GM12878 (cell line): Measurements from ENCODE around the gene SMARCC1. TPM values are rescaled to one million over a fixed set of nuclear protein-coding genes. Genes with fewer than 3 reads are reported as not detected.
A peak's percentile ranks its signal among the peaks of the same experiment; 100 is the strongest.

ENCODE experiments used
- ATAC-seq: fragments of 200-7000 bp; cut with Tn5 transposase; 3 replicates; pipeline ENCODE4 v1.9.1; 2020; ENCODE audit warnings: mild to moderate bottlenecking, moderate library complexity
- BruUV-seq: library from RNA; stranded (reverse); fragments of 400-500 nt; replicated peaks from 2 replicates; lab custom pipeline; 2021; lab: Mats Ljungman, UMichigan
- CTCF ChIA-PET: fragments of 300-600 bp; sonication (Branson Sonifier 250); formaldehyde crosslinking; extraction: SDS; loops from one replicate; lab custom pipeline; 2021; ENCODE audit warnings: inconsistent platforms; lab: Yijun Ruan, JAX
- POLR2A ChIA-PET: fragments of 350-600 bp; formaldehyde crosslinking; extraction: SDS; loops from one replicate; lab custom pipeline; 2021; ENCODE audit warnings: inconsistent platforms; lab: Charles Lee
- RAD21 ChIA-PET: fragments of 300-600 bp; sonication (Branson Sonifier 250); formaldehyde crosslinking; loops from one replicate; lab custom pipeline; 2023; ENCODE audit warnings: antibody characterized with exemption; ENCODE audit not compliant: unreplicated experiment; lab: Charles Lee
- SMC1A ChIA-PET: fragments of 300-600 bp; sonication (Branson Sonifier 250); formaldehyde crosslinking; loops from one replicate; lab custom pipeline; 2023; ENCODE audit not compliant: unreplicated experiment, uncharacterized antibody; lab: Charles Lee
- DNase-seq: peaks from one replicate; pipeline ENCODE4 v3.0.0-alpha.2; 2011; ENCODE audit warnings: low read depth, low spot score
- FAIRE-seq: peaks from 3 replicates; lab custom pipeline; 2011; peaks lifted over from hg19 to GRCh38; lab: Jason Lieb, UNC
- H2AFZ ChIP-seq: 2 replicates; pipeline ENCODE4 v1.6.0; 2011; ENCODE audit warnings: low read depth, low read length, control low read depth; ENCODE audit not compliant: control insufficient read depth
- H3K27ac ChIP-seq: 2 replicates; pipeline ENCODE4 v1.5.1; 2011; ENCODE audit warnings: control low read depth; ENCODE audit not compliant: control insufficient read depth, insufficient read depth
- H3K27me3 ChIP-seq, 2 experiments: replicated peaks in 1 of 2; 2 replicates each; pipeline versions ENCODE4 v1.6.0 to v1.6.1; 2011; ENCODE audit warnings: low read length in 1 of 2; ENCODE audit not compliant: control insufficient read depth in 2 of 2, insufficient read depth in 2 of 2
- H3K36me3 ChIP-seq, 2 experiments: 2 replicates each; pipeline ENCODE4 v1.5.1; 2011; ENCODE audit warnings: low read length in 1 of 2; ENCODE audit not compliant: control insufficient read depth in 2 of 2, insufficient read depth in 2 of 2
- H3K4me1 ChIP-seq: 2 replicates; pipeline ENCODE4 v1.6.1; 2011; ENCODE audit warnings: mild to moderate bottlenecking, low read length, moderate library complexity, mixed read lengths; ENCODE audit not compliant: control insufficient read depth, insufficient read depth
- H3K4me2 ChIP-seq: 2 replicates; pipeline ENCODE4 v1.6.0; 2011; ENCODE audit warnings: control low read depth; ENCODE audit not compliant: control insufficient read depth, insufficient read depth
- H3K4me3 ChIP-seq: fragments of 200-600 bp; sonication (generic); 2 replicates; pipeline ENCODE4 v1.5.1; 2016
- H3K79me2 ChIP-seq: 2 replicates; pipeline ENCODE4 v1.6.0; 2011; ENCODE audit warnings: low read length; ENCODE audit not compliant: control insufficient read depth, insufficient read depth
- H3K9ac ChIP-seq: 2 replicates; pipeline ENCODE4 v1.8.0; 2011; ENCODE audit warnings: low read length, control low read depth, mixed read lengths; ENCODE audit not compliant: control insufficient read depth, insufficient read depth
- H3K9me3 ChIP-seq: replicated peaks from 3 replicates; pipeline ENCODE4 v1.5.1; 2011; ENCODE audit warnings: mild to moderate bottlenecking, low read length; ENCODE audit not compliant: control insufficient read depth, insufficient read depth
- H4K20me1 ChIP-seq: 2 replicates; pipeline ENCODE4 v1.6.0; 2011; ENCODE audit not compliant: control insufficient read depth, insufficient read depth
- CHD1 ChIP-seq: IDR thresholded peaks from 2 replicates; pipeline ENCODE4 v1.6.1; 2012; ENCODE audit warnings: low read depth, low read length, improper control_type of control experiment
- CREM ChIP-seq: IDR thresholded peaks from 2 replicates; pipeline ENCODE4 v1.6.1; 2014; ENCODE audit warnings: antibody characterized with exemption, low read depth
- DPF2 ChIP-seq: fragments of 450-650 bp; IDR thresholded peaks from 2 replicates; pipeline ENCODE4 v1.6.1; 2017; ENCODE audit warnings: mild to moderate bottlenecking
- HDAC6 ChIP-seq: fragments of 200-600 bp; sonication (generic); IDR thresholded peaks from one replicate; pipeline ENCODE4 v1.8.0; 2017; ENCODE audit warnings: antibody characterized with exemption; ENCODE audit not compliant: unreplicated experiment
- HDGF ChIP-seq: fragments of 450-650 bp; IDR thresholded peaks from 2 replicates; pipeline ENCODE4 v1.6.1; 2016; ENCODE audit warnings: antibody characterized with exemption
- NBN ChIP-seq: fragments of 450-650 bp; IDR thresholded peaks from 2 replicates; pipeline ENCODE4 v1.6.1; 2016
- NFYA ChIP-seq: IDR thresholded peaks from 2 replicates; pipeline ENCODE4 v1.6.1; 2011; ENCODE audit warnings: low read depth, mild to moderate bottlenecking, low read length, improper control_type of control experiment, borderline replicate concordance
- NFYB ChIP-seq: IDR thresholded peaks from 2 replicates; pipeline ENCODE4 v1.6.1; 2011; ENCODE audit warnings: low read depth, mild to moderate bottlenecking, low read length, improper control_type of control experiment, moderate library complexity; ENCODE audit not compliant: insufficient read depth
- PAX8 ChIP-seq: fragments of 450-650 bp; IDR thresholded peaks from 2 replicates; pipeline ENCODE4 v1.6.1; 2017; ENCODE audit warnings: mild to moderate bottlenecking, moderate library complexity
- POLR2AphosphoS5 ChIP-seq: IDR thresholded peaks from 2 replicates; pipeline ENCODE4 v1.6.1; 2011; ENCODE audit warnings: mild to moderate bottlenecking, low read length, inconsistent platforms
- RAD21 ChIP-seq: IDR thresholded peaks from 2 replicates; pipeline ENCODE4 v1.6.1; 2011; ENCODE audit warnings: mild to moderate bottlenecking, low read depth, low read length, moderate library complexity; ENCODE audit not compliant: insufficient read depth
- RELA ChIP-seq: fragments of 450-650 bp; IDR thresholded peaks from 2 replicates; pipeline ENCODE4 v1.8.0; 2014; ENCODE audit warnings: borderline replicate concordance; ENCODE audit not compliant: partially characterized antibody
- SMC3 ChIP-seq: IDR thresholded peaks from 2 replicates; pipeline ENCODE4 v1.6.1; 2011; ENCODE audit warnings: low read length, improper control_type of control experiment, borderline replicate concordance
- STAT3 ChIP-seq: IDR thresholded peaks from 2 replicates; pipeline ENCODE4 v1.6.1; 2011; ENCODE audit warnings: low read depth, low read length, improper control_type of control experiment
- ZNF207 ChIP-seq: fragments of 450-650 bp; IDR thresholded peaks from 2 replicates; pipeline ENCODE4 v1.6.1; 2014; ENCODE audit warnings: antibody characterized with exemption, mild to moderate bottlenecking, borderline replicate concordance
- ZNF24 ChIP-seq: fragments of 450-650 bp; IDR thresholded peaks from 2 replicates; pipeline ENCODE4 v1.6.1; 2017; ENCODE audit warnings: antibody characterized with exemption, mild to moderate bottlenecking
- WGBS: methylation state at CpG from one replicate; pipeline ENCODE4 v1.1.6; 2016; ENCODE audit warnings: low lambda C conversion rate; ENCODE audit not compliant: insufficient replicate concordance, insufficient coverage; ENCODE audit errors: missing lambda C conversion rate; 5-methylcytosine and 5-hydroxymethylcytosine counted together
- in situ Hi-C: fragments of 300-500 bp; cut with MboI; formaldehyde crosslinking; loops from 9 replicates; pipeline ENCODE4 v1.14.3; 2018; ENCODE audit warnings: mixed read lengths
- intact Hi-C: fragments of 100-400 bp; cut with micrococcal nuclease; formaldehyde crosslinking; loops from one replicate; pipeline ENCODE4 v1.14.2; 2022; ENCODE audit not compliant: unreplicated experiment
- polyA plus RNA-seq, 11 experiments: library from polyadenylated mRNA; depleted of rRNA in 4 of 11; unstranded in 6 of 11; stranded (reverse) in 5 of 11; fragments of >200 nt; fragmentation: Nextera tagmentation in 4 of 11; fragmentation: Illumina TruSeq in 1 of 11; extraction: Ambion mirVana in 4 of 11; extraction: Trizol in 1 of 11; gene quantifications; 1 replicate in 1 of 11; 2 replicates in 10 of 11; pipeline versions ENCODE4 v1.2.1 to v1.2.3, GENCODE V29; 2011 to 2016; ENCODE audit warnings: inconsistent platforms in 2 of 11, missing spikeins in 2 of 11, low read depth in 1 of 11
- total RNA-seq, 4 experiments: library from RNA; depleted of rRNA in 3 of 4; stranded (reverse); fragments of >200 nt in 3 of 4; fragmentation: Illumina TruSeq in 1 of 4; extraction: Trizol in 1 of 4; gene quantifications; 2 replicates each; pipeline versions ENCODE4 v1.2.1 to v1.2.3, GENCODE V29; 2013 to 2021
- TF ChIP-seq, protein P1 (sequence below): fragments of 450-650 bp; IDR thresholded peaks from 2 replicates; pipeline ENCODE4 v1.6.1; 2017; ENCODE audit warnings: mild to moderate bottlenecking, low read depth, inconsistent platforms; ENCODE audit not compliant: poor library complexity, severe bottlenecking
- TF ChIP-seq, protein P2 (sequence below): fragments of 450-650 bp; IDR thresholded peaks from 2 replicates; pipeline ENCODE4 v1.6.1; 2016; ENCODE audit warnings: mild to moderate bottlenecking, moderate library complexity, borderline replicate concordance

SMARCC1 gene
- total and polyA plus RNA-seq, 10 of the 15 experiments (the other 5 are each of a cell fraction or from before 2014, with no cell fraction given), result 26.6 to 147 (median 57.1) TPM

DNA sequence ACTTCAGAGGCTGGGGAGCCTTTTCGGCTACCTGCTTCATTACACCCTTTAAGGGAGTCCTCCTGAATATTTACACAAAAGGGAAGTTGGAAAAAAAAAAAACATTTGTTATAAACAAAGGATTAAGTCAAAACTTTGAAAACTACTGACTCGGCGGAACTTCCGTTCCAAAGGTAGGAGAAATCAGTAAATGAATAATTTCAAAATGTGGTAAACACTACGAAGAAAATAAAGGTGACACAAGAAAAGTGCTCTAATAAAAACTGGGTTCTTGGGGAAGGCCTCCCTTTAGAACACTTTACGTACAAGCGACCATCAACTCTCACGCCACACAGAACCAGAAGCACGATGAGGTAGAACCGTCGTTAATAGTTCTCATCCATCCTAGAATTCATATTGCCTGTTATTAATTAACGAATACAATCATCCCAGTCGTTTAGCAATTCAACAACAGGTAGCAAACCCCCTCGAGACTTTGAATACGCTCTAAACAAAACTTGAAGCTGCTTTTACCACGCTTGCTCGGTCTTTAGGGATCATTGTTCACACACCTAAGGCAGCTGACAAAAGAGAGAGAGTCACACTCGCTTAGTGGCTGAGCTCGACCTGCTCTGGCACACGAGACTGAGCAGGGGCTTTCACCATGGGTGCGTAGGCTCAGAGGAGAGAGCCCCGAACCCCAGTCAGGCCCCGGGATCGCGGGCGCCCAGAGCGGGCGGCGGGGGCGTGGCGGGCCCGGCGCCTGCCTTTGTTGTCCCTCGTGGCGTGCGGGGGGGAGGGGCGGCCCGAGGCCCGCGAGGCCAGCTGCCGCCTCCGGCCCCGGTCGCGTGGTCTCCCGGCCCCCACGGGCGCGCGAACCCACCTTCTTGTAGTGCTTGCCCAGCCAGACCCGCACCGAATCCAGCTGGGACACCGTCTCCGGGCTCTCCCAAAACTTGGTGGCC is 680 bp downstream of the SMARCC1 start:
- H3K36me3 ChIP-seq, result peaks cover 0 to 3% of the 10 kb centered on the region in 2 experiments; a peak in 1 of 4 replicates
- peak overlapping the region; percentile 97 for H3K27ac ChIP-seq
- no peaks in the 10 kb centered on the region for H3K27me3 ChIP-seq
- BruUV-seq, result TSS peak; percentile 81
- FAIRE-seq (no peak), DNase-seq (no peak), ATAC-seq (peak; percentile 43)
- POLR2A ChIA-PET, result interaction anchor here (0.6 to 1.2 kb wide), 4 partner anchors 36 to 631 kb away, joined by 3 to 9 read pairs (median 4); no protein-coding TSS in a partner anchor
- WGBS, result under 1% methylated on average over 42 of the region's 54 CpGs
- H3K4me3 ChIP-seq, result peak overlapping the region; percentile 94
- H2AFZ ChIP-seq, result no peak overlapping the region; the same call in 1 of the 2 replicates
- CTCF ChIA-PET, result interaction anchor here (0.6 to 1.0 kb wide), 2 partner anchors 308 to 359 kb away, joined by 3 read pairs; no protein-coding TSS in a partner anchor
- RAD21 ChIA-PET, result interaction anchor here (1.2 to 2.8 kb wide), 2 partner anchors 17 to 39 kb away, joined by 3 to 13 read pairs; no protein-coding TSS in a partner anchor
- H4K20me1 ChIP-seq, result no peaks in the 10 kb centered on the region
- SMC1A ChIA-PET, result interaction anchor here (1.3 to 2.3 kb wide), 4 partner anchors 12 to 258 kb away, joined by 3 to 7 read pairs (median 4); no protein-coding TSS in a partner anchor
- H3K9ac ChIP-seq, result peak overlapping the region; percentile 95
- peaks cover 60% of the 10 kb centered on the region for H3K79me2 ChIP-seq
- in situ Hi-C loops, result no loop called here
- intact Hi-C loops, result loop anchor here (5.0 kb wide), 1 partner anchor 39 kb away; no protein-coding TSS in a partner anchor
- H3K9me3 ChIP-seq, result no peaks in the 10 kb centered on the region; the same call in 2 of the 3 replicates
- H3K4me1 ChIP-seq, result peaks cover 5% of the 10 kb centered on the region
- peak overlapping the region; percentile 39 for H3K4me2 ChIP-seq
- TF ChIP-seq NFYB, result no peak
- TF ChIP-seq CHD1, result no peak
- TF ChIP-seq POLR2AphosphoS5, result peak; percentile 70
- TF ChIP-seq RAD21, result no peak
- TF ChIP-seq NFYA, result no peak
- TF ChIP-seq PAX8, result no peak
- TF ChIP-seq NBN, result 0 out of 2 replicates have a peak, but pooled peaks have one; percentile 53
- no peak for TF ChIP-seq CREM
- no peak for TF ChIP-seq SMC3
- TF ChIP-seq STAT3, result no peak
- TF ChIP-seq, protein P1, sequence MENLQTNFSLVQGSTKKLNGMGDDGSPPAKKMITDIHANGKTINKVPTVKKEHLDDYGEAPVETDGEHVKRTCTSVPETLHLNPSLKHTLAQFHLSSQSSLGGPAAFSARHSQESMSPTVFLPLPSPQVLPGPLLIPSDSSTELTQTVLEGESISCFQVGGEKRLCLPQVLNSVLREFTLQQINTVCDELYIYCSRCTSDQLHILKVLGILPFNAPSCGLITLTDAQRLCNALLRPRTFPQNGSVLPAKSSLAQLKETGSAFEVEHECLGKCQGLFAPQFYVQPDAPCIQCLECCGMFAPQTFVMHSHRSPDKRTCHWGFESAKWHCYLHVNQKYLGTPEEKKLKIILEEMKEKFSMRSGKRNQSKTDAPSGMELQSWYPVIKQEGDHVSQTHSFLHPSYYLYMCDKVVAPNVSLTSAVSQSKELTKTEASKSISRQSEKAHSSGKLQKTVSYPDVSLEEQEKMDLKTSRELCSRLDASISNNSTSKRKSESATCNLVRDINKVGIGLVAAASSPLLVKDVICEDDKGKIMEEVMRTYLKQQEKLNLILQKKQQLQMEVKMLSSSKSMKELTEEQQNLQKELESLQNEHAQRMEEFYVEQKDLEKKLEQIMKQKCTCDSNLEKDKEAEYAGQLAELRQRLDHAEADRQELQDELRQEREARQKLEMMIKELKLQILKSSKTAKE, result no peak
- TF ChIP-seq ZNF207, result no peak
- no peak for TF ChIP-seq ZNF24
- no peak for TF ChIP-seq HDGF
- no peak; the same call in none of the 2 replicates for TF ChIP-seq DPF2
- TF ChIP-seq HDAC6, result no peak
- TF ChIP-seq RELA, result no peak
- TF ChIP-seq, protein P2, sequence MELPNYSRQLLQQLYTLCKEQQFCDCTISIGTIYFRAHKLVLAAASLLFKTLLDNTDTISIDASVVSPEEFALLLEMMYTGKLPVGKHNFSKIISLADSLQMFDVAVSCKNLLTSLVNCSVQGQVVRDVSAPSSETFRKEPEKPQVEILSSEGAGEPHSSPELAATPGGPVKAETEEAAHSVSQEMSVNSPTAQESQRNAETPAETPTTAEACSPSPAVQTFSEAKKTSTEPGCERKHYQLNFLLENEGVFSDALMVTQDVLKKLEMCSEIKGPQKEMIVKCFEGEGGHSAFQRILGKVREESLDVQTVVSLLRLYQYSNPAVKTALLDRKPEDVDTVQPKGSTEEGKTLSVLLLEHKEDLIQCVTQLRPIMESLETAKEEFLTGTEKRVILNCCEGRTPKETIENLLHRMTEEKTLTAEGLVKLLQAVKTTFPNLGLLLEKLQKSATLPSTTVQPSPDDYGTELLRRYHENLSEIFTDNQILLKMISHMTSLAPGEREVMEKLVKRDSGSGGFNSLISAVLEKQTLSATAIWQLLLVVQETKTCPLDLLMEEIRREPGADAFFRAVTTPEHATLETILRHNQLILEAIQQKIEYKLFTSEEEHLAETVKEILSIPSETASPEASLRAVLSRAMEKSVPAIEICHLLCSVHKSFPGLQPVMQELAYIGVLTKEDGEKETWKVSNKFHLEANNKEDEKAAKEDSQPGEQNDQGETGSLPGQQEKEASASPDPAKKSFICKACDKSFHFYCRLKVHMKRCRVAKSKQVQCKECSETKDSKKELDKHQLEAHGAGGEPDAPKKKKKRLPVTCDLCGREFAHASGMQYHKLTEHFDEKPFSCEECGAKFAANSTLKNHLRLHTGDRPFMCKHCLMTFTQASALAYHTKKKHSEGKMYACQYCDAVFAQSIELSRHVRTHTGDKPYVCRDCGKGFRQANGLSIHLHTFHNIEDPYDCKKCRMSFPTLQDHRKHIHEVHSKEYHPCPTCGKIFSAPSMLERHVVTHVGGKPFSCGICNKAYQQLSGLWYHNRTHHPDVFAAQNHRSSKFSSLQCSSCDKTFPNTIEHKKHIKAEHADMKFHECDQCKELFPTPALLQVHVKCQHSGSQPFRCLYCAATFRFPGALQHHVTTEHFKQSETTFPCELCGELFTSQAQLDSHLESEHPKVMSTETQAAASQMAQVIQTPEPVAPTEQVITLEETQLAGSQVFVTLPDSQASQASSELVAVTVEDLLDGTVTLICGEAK, result no peak
